ENCODE measurements around the gene TMEM184A. TPM values are rescaled to one million over a fixed set of nuclear protein-coding genes. Genes with fewer than 3 reads are reported as not detected.

The TMEM184A gene
- total RNA-seq, 1 donor from 2014 or later: 5.0 TPM

DNA sequence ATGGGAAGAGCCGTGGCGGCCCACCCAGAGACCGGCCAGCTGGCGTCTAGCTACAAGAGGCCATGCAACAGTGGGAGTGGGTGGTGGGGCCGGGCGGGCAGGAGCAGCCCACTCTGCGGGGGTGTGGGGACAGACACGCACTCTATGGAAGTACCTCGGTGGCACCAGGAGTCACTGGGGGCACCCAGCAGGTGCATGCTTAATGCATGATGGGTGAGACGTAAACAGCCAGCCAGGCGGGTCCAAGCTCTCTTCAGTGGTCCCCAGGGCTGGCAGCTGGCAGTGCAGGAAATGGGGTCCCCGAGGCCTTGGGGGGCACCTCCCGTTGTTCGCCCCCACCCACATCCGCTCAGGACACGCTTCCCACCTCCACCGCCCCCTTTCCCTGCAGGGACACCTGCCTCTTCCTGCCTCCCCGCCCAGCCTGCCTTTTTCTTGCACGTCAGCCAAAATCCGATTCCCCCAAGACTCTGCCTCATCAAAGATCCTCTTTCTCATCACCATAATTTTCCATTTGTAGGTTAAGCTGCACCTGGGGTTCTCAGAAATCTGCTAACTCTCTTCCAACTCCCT, 36.4 kb upstream of the TMEM184A start:
- Mint-ChIP-seq H3K4me1 (peaks cover 4% of the 10 kb centered on the region), H3K36me3 (no peaks in the 10 kb centered on the region), H3K9me3 (peaks cover 7% of the 10 kb centered on the region), H3K4me3 (no peak overlapping the region), H3K27me3 (ENCODE audit: low read depth) (peaks cover 37% of the 10 kb centered on the region), H3K27ac (no peak overlapping the region)
- no peak for DNase-seq (ENCODE audit: low spot score in 2 of 2, unreplicated experiment in 2 of 2)
- TF ChIP-seq, protein P1, sequence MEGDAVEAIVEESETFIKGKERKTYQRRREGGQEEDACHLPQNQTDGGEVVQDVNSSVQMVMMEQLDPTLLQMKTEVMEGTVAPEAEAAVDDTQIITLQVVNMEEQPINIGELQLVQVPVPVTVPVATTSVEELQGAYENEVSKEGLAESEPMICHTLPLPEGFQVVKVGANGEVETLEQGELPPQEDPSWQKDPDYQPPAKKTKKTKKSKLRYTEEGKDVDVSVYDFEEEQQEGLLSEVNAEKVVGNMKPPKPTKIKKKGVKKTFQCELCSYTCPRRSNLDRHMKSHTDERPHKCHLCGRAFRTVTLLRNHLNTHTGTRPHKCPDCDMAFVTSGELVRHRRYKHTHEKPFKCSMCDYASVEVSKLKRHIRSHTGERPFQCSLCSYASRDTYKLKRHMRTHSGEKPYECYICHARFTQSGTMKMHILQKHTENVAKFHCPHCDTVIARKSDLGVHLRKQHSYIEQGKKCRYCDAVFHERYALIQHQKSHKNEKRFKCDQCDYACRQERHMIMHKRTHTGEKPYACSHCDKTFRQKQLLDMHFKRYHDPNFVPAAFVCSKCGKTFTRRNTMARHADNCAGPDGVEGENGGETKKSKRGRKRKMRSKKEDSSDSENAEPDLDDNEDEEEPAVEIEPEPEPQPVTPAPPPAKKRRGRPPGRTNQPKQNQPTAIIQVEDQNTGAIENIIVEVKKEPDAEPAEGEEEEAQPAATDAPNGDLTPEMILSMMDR (IDR thresholded peaks at IDR 0.05; ENCODE audit: unreplicated experiment): no peak

DNA sequence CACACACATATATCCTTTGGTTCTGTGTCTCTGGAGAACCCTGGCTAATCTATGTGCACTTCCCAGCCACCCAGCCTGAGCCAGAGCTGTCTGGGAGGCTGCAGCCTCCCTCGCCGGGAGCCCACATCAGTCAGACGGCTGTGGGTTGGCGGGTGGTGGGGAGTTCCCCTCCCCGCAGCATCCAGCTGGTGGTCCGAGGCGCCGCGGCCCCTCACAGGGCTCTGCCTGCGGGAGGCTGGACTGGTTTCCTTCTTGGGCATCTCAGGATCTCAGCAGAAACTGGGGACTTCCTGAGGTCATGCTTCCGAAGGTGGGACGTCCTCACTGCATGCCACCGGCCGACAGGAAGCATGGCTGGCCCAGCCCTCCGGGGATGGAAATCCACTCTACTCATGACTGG, 35.9 kb upstream of the TMEM184A start:
- Mint-ChIP-seq H3K27me3 (ENCODE audit: low read depth) (peaks cover 35% of the 10 kb centered on the region), H3K36me3 (no peaks in the 10 kb centered on the region), H3K9me3 (peaks cover 7% of the 10 kb centered on the region), H3K27ac (no peak overlapping the region), H3K4me1 (peaks cover 4% of the 10 kb centered on the region), H3K4me3 (no peak overlapping the region)
- TF ChIP-seq, protein P1 (IDR thresholded peaks at IDR 0.05; ENCODE audit: unreplicated experiment): no peak
- DNase-seq (ENCODE audit: low spot score in 2 of 2, unreplicated experiment in 2 of 2): no peak

DNA sequence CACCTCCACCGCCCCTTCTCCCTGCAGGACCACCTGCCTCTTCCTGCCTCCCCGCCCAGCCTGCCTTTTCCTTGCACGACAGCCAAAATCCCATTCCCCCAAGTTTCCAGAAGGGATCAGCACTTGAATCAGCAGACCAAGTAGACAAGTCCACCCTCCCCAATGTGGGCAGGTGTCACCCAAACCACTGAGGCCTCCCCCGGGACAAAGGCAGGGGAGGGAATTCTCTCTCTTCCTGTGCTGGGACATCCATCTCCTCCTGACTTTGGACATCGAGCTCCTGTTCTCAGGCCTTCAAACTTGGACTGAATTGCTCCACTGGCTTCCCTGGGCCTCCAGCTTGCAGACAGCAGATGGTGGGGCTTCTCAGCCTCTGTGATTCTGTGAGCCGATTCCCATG, 35.4 kb upstream of the TMEM184A start:
- Mint-ChIP-seq H3K9me3 (peaks cover 7% of the 10 kb centered on the region), H3K27ac (no peak overlapping the region), H3K4me1 (peaks cover 6% of the 10 kb centered on the region), H3K4me3 (no peak overlapping the region), H3K27me3 (ENCODE audit: low read depth) (peaks cover 32% of the 10 kb centered on the region), H3K36me3 (no peaks in the 10 kb centered on the region)
- no peak for DNase-seq (ENCODE audit: low spot score in 2 of 2, unreplicated experiment in 2 of 2)
- TF ChIP-seq, protein P1 (IDR thresholded peaks at IDR 0.05; ENCODE audit: unreplicated experiment): no peak

DNA sequence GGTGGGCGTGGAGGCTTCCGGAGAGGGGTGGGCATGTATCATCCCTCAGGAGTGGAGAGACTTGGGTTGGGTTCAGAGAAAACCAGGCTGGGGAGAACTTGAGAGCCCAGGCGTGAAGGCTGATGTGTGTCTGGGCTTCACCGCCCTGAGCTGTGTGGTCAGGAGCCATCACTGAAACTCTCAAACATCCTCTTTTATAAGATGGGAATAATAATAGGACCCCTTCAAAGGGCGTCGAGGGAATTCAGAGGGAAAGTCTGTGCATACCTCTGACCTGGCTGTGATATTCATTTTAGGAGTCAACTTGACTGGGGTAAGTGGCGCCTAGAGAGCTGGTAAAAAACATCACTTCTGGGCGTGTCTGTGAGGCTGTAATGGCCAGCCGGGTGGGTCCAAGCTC, 34.9 kb upstream of the TMEM184A start:
- no peak overlapping the region for H3K4me3 Mint-ChIP-seq

DNA sequence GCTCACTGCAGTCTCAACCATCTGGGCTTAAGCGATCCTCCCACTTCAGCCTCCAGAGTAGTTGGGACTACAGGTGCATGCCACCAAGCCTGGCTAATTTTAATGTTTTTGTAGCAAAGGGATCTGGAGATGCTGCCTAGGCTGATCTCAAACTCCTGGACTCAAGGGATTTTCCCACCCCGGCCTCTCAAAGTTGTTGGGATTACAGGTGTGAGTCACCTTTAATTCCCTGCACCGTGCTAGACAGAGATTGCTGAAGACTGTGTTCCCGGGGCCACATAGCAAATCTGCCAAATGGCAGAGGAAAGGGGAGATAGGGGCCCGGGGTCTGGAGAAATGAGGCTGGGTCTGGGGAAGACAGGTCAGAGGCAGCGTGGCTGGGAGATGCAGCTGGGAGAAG, 34.5 kb upstream of the TMEM184A start:
- H3K4me1 Mint-ChIP-seq: peaks cover 6% of the 10 kb centered on the region
- H3K27ac Mint-ChIP-seq: no peak overlapping the region
- H3K4me3 Mint-ChIP-seq: no peak overlapping the region
- no peak for DNase-seq (ENCODE audit: low spot score in 2 of 2, unreplicated experiment in 2 of 2)
- H3K36me3 Mint-ChIP-seq: no peaks in the 10 kb centered on the region
- TF ChIP-seq, protein P1 (IDR thresholded peaks at IDR 0.05; ENCODE audit: unreplicated experiment): no peak
- peaks cover 30% of the 10 kb centered on the region for H3K27me3 Mint-ChIP-seq (ENCODE audit: low read depth)
- peaks cover 7% of the 10 kb centered on the region for H3K9me3 Mint-ChIP-seq

More for the DNA sequence above, 34.9 kb upstream of the TMEM184A start:
- TF ChIP-seq, protein P1 (IDR thresholded peaks at IDR 0.05; ENCODE audit: unreplicated experiment): no peak
- H3K27me3 Mint-ChIP-seq (ENCODE audit: low read depth): peaks cover 32% of the 10 kb centered on the region
- H3K36me3 Mint-ChIP-seq: no peaks in the 10 kb centered on the region
- DNase-seq (ENCODE audit: low spot score in 2 of 2, unreplicated experiment in 2 of 2): no peak
- H3K27ac Mint-ChIP-seq: no peak overlapping the region
- H3K9me3 Mint-ChIP-seq: peaks cover 7% of the 10 kb centered on the region
- H3K4me1 Mint-ChIP-seq: peaks cover 6% of the 10 kb centered on the region

DNA sequence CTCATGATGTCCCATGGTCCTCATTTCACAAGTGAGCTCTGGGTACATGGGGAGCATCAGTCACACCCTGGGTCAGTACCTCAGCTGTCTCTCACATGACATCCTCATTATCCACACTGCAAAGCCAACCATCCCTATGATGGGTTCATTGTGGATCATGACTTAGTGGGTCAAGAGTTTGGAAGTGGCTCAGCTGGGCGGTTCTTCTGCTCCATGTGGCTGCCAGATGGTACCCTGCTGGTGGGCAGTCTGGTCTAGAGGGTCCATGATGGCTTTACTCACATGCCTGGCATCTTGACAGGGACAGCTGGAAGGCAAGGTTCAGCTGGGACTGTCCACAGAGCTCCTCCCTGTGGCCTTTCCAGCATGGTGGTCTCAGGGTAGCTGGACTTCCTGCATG, 33.0 kb upstream of the TMEM184A start:
- Mint-ChIP-seq H3K4me1 (peaks cover 6% of the 10 kb centered on the region), H3K27me3 (ENCODE audit: low read depth) (peaks cover 28% of the 10 kb centered on the region), H3K4me3 (no peak overlapping the region), H3K9me3 (peaks cover 7% of the 10 kb centered on the region), H3K36me3 (no peaks in the 10 kb centered on the region), H3K27ac (no peak overlapping the region)
- no peak for DNase-seq (ENCODE audit: low spot score in 2 of 2, unreplicated experiment in 2 of 2)
- TF ChIP-seq, protein P1 (IDR thresholded peaks at IDR 0.05; ENCODE audit: unreplicated experiment): no peak
